ENCODE data around the gene SFI1.
A peak's percentile ranks its signal among the peaks of the same experiment; 100 is the strongest.

GRCh38 chr22:31661851-31662667 is 165.7 kb downstream of the SFI1 start, which contains the start of gene PISD:
- TF ChIP-seq CTCF (conservative IDR thresholded peaks at IDR 0.05; ENCODE audit: low read depth, low read length) (no peak), RFX5 (IDR thresholded peaks at IDR 0.05; ENCODE audit: low read depth, low read length) (no peak), POLR2A (IDR thresholded peaks at IDR 0.05; ENCODE audit: low read depth, low read length) (peak; percentile 70; the same call in 1 of the 2 replicates), SMC3 (IDR thresholded peaks at IDR 0.05; ENCODE audit: low read depth, low read length) (no peak), RAD21 (IDR thresholded peaks at IDR 0.05; ENCODE audit: low read length) (no peak), CHD1 (IDR thresholded peaks at IDR 0.05; ENCODE audit: low read depth, low read length) (no peak), USF2 (IDR thresholded peaks at IDR 0.05; ENCODE audit: low read depth, low read length) (peak; percentile 62; the same call in 1 of the 2 replicates), BHLHE40 (IDR thresholded peaks at IDR 0.05; ENCODE audit: low read depth, low read length) (no peak; the same call in 1 of the 2 replicates), MAZ (IDR thresholded peaks at IDR 0.05; ENCODE audit: borderline replicate concordance, low read depth, low read length) (peak; percentile 58; the same call in 1 of the 2 replicates), CEBPB (IDR thresholded peaks at IDR 0.05; ENCODE audit: low read depth, low read length) (no peak), RCOR1 (IDR thresholded peaks at IDR 0.05; ENCODE audit: insufficient replicate concordance, low read length) (no peak)

Measured in IMR-90 (cell line).